Measurements from ENCODE around the gene PCDHGA3. TPM values are rescaled to one million over a fixed set of nuclear protein-coding genes. Genes with fewer than 3 reads are reported as not detected.
A peak's percentile ranks its signal among the peaks of the same experiment; 100 is the strongest.
"Not testable (repeated sequence)": the region's sequence is repeated elsewhere in the genome, so short reads cannot be mapped to it uniquely, and the experiment has no call there.

Gene PCDHGA3
- total RNA-seq, 2 donors from 2014 or later: 4.3 TPM; not detected in 1

DNA sequence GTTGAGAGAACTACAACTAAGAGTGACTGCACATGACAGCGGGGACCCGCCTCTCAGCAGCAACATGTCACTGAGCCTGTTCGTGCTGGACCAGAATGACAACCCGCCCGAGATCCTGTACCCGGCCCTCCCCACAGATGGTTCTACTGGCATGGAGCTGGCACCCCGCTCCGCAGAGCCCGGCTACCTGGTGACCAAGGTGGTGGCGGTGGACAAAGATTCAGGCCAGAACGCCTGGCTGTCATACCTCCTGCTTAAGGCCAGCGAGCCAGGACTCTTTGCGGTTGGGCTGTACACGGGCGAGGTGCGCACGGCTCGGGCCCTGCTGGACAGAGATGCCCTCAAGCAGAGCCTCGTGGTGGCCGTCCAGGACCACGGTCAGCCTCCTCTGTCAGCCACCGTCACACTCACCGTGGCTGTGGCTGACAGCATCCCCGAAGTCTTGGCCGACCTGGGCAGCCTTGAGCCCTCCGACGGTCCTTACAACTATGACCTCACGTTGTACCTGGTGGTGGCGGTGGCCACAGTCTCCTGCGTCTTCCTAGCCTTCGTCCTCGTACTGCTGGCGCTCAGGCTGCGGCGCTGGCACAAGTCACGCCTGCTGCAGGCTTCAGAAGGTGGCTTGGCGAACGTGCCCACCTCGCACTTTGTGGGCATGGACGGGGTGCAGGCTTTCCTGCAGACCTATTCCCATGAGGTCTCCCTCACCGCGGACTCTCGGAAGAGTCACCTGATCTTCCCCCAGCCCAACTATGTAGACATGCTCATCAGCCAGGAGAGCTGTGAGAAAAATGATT is 41.0 kb downstream of the PCDHGA3 start:
- H3K9ac ChIP-seq (ENCODE audit: extremely low read depth, low read length, poor library complexity, severe bottlenecking): no peak overlapping the region
- H3K9me3 ChIP-seq (ENCODE audit: control insufficient read depth, low read length): peaks cover 44% of the 10 kb centered on the region
- DNase-seq: no peak
- 92 to 94% methylated on average over 36 to 43 of the region's 43 CpGs for WGBS, 2 experiments (ENCODE audit: insufficient coverage in 1 of 2, insufficient read length in 1 of 2)
- Mint-ChIP-seq H3K4me3 (no peak overlapping the region), H3K27me3 (ENCODE audit: insufficient read depth) (peaks cover 11% of the 10 kb centered on the region), H3K36me3 (ENCODE audit: low read depth) (peaks cover 35% of the 10 kb centered on the region), H3K27ac (no peak overlapping the region), H3K9me3 (peaks cover 59% of the 10 kb centered on the region), H3K4me1 (no peaks in the 10 kb centered on the region)
- H3K4me3 ChIP-seq (ENCODE audit: low read length): no peak overlapping the region
- H3K36me3 ChIP-seq (ENCODE audit: control insufficient read depth, insufficient read depth, low read length): no peaks in the 10 kb centered on the region
- H3K4me1 ChIP-seq (ENCODE audit: control insufficient read depth, insufficient read depth, low read length): no peaks in the 10 kb centered on the region
- H3K27ac ChIP-seq (ENCODE audit: low read depth, low read length): no peak overlapping the region
- TF ChIP-seq, protein P1, sequence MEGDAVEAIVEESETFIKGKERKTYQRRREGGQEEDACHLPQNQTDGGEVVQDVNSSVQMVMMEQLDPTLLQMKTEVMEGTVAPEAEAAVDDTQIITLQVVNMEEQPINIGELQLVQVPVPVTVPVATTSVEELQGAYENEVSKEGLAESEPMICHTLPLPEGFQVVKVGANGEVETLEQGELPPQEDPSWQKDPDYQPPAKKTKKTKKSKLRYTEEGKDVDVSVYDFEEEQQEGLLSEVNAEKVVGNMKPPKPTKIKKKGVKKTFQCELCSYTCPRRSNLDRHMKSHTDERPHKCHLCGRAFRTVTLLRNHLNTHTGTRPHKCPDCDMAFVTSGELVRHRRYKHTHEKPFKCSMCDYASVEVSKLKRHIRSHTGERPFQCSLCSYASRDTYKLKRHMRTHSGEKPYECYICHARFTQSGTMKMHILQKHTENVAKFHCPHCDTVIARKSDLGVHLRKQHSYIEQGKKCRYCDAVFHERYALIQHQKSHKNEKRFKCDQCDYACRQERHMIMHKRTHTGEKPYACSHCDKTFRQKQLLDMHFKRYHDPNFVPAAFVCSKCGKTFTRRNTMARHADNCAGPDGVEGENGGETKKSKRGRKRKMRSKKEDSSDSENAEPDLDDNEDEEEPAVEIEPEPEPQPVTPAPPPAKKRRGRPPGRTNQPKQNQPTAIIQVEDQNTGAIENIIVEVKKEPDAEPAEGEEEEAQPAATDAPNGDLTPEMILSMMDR (conservative IDR thresholded peaks at IDR 0.05): no peak
- H3K27me3 ChIP-seq (ENCODE audit: control insufficient read depth, insufficient read depth, low read length, poor library complexity, severe bottlenecking): no peaks in the 10 kb centered on the region

DNA sequence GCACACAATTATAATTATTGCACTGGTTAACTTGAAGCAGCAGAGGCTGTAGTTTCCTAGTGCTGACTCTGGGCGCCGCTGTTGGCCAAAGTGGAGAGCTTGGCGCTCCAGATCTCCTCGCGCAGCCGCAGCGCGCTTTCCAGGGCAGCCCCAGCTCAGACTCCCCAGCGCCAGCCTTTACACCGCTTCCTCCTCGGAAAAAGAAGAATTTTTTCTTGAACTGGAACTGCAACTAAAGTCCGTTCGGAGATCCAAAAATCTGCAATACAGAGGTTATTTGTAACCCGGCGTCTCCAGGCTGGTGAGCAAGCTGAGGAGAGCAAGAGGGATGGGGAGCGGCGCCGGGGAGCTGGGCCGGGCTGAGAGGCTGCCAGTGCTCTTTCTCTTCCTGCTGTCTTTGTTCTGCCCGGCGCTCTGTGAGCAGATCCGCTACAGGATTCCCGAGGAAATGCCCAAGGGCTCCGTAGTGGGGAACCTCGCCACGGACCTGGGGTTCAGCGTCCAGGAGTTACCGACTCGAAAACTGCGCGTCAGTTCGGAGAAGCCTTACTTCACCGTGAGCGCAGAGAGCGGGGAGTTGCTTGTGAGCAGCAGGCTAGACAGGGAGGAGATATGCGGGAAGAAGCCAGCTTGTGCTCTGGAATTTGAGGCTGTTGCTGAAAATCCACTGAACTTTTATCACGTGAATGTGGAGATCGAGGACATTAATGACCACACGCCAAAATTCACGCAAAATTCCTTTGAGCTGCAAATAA is 44.1 kb downstream of the PCDHGA3 start, which contains the start of gene PCDHGB4:
TSS of gene PCDHGB4 (plus strand) at position 142 of the 755 bp plus-strand sequence. CDS start at position 329, 187 bp downstream.
- Mint-ChIP-seq H3K4me3 (peak within 1 kb of the TSS; percentile 77), H3K36me3 (ENCODE audit: low read depth) (peaks cover 51% of the 10 kb centered on the region), H3K27me3 (ENCODE audit: insufficient read depth) (peaks cover 11% of the 10 kb centered on the region), H3K27ac (peak within 1 kb of the TSS; percentile 64), H3K9me3 (peaks cover 76% of the 10 kb centered on the region)
- not testable (repeated sequence) for H3K27ac ChIP-seq (ENCODE audit: low read depth, low read length); H3K9ac ChIP-seq (ENCODE audit: extremely low read depth, low read length, poor library complexity, severe bottlenecking); H3K27me3 ChIP-seq (ENCODE audit: control insufficient read depth, insufficient read depth, low read length, poor library complexity, severe bottlenecking); H3K4me1 ChIP-seq (ENCODE audit: control insufficient read depth, insufficient read depth, low read length); H3K36me3 ChIP-seq (ENCODE audit: control insufficient read depth, insufficient read depth, low read length); H3K4me1 Mint-ChIP-seq
- peaks cover 68% of the 10 kb centered on the region for H3K9me3 ChIP-seq (ENCODE audit: control insufficient read depth, low read length)
- H3K4me3 ChIP-seq (ENCODE audit: low read length): peak within 1 kb of the TSS; percentile 35
- TF ChIP-seq, protein P1 (conservative IDR thresholded peaks at IDR 0.05): peak; percentile 86
- WGBS, 2 experiments (ENCODE audit: insufficient coverage in 1 of 2, insufficient read length in 1 of 2): 73% methylated on average over 5 to 18 of the region's 40 CpGs
- DNase-seq: peak; percentile 88

DNA sequence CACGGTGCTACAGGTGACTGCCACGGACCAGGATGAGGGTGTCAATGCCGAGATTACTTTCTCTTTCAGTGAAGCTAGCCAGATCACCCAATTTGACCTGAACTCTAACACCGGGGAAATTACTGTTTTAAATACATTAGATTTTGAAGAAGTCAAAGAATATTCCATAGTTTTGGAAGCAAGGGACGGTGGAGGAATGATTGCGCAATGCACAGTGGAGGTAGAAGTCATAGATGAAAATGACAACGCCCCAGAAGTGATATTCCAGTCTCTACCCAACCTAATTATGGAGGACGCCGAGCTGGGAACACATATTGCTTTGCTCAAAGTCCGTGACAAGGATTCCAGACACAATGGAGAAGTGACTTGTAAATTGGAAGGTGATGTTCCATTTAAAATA is 45.0 kb downstream of the PCDHGA3 start:
- no peaks in the 10 kb centered on the region for H3K4me1 ChIP-seq (ENCODE audit: control insufficient read depth, insufficient read depth, low read length)
- H3K4me3 ChIP-seq (ENCODE audit: low read length): peak overlapping the region; percentile 35
- H3K9ac ChIP-seq (ENCODE audit: extremely low read depth, low read length, poor library complexity, severe bottlenecking): no peak overlapping the region
- no peaks in the 10 kb centered on the region for H3K36me3 ChIP-seq (ENCODE audit: control insufficient read depth, insufficient read depth, low read length)
- H3K4me1 Mint-ChIP-seq: no peaks in the 10 kb centered on the region
- H3K4me3 Mint-ChIP-seq: peak overlapping the region; percentile 77
- no peak for DNase-seq
- H3K9me3 ChIP-seq (ENCODE audit: control insufficient read depth, low read length): peaks cover 65% of the 10 kb centered on the region
- H3K27ac ChIP-seq (ENCODE audit: low read depth, low read length): no peak overlapping the region
- H3K27ac Mint-ChIP-seq: no peak overlapping the region
- peaks cover 51% of the 10 kb centered on the region for H3K36me3 Mint-ChIP-seq (ENCODE audit: low read depth)
- WGBS, 2 experiments (ENCODE audit: insufficient coverage in 1 of 2, insufficient read length in 1 of 2): 92 to 95% methylated on average over 5 to 10 of the region's 10 CpGs
- no peaks in the 10 kb centered on the region for H3K27me3 ChIP-seq (ENCODE audit: control insufficient read depth, insufficient read depth, low read length, poor library complexity, severe bottlenecking)
- TF ChIP-seq, protein P1 (conservative IDR thresholded peaks at IDR 0.05): no peak
- H3K27me3 Mint-ChIP-seq (ENCODE audit: insufficient read depth): peaks cover 11% of the 10 kb centered on the region
- H3K9me3 Mint-ChIP-seq: peaks cover 76% of the 10 kb centered on the region

All from endodermal cell (in vitro differentiated cells).